Stimulated activated naive CD8-positive, alpha-beta T cell treated with anti-CD3 and anti-CD28 coated beads, Interleukin-15, Interleukin-2, amounts not matched to agents 100 ng/mL and 50 ng/mL, for 24 hours (primary cell): ENCODE results near the gene MT1M.
"Not testable (repeated sequence)": the region's sequence is repeated elsewhere in the genome, so short reads cannot be mapped to it uniquely, and the experiment has no call there.

Source experiments
- H3K27ac Mint-ChIP-seq: one replicate; pipeline ENCODE4 v1.8.0; 2021; ENCODE audit warnings: mild to moderate bottlenecking, mixed read lengths
- H3K27me3 Mint-ChIP-seq: one replicate; pipeline ENCODE4 v1.8.0; 2021; ENCODE audit warnings: mixed read lengths
- H3K36me3 Mint-ChIP-seq: one replicate; pipeline ENCODE4 v1.8.0; 2021; ENCODE audit warnings: low read depth, mixed read lengths
- H3K4me1 Mint-ChIP-seq: one replicate; pipeline ENCODE4 v1.8.0; 2021; ENCODE audit warnings: low read depth, mixed read lengths
- H3K4me3 Mint-ChIP-seq: one replicate; pipeline ENCODE4 v1.8.0; 2021; ENCODE audit warnings: mild to moderate bottlenecking, mixed read lengths
- H3K9me3 Mint-ChIP-seq: one replicate; pipeline ENCODE4 v1.8.0; 2021; ENCODE audit warnings: mixed read lengths

MT1M gene

DNA sequence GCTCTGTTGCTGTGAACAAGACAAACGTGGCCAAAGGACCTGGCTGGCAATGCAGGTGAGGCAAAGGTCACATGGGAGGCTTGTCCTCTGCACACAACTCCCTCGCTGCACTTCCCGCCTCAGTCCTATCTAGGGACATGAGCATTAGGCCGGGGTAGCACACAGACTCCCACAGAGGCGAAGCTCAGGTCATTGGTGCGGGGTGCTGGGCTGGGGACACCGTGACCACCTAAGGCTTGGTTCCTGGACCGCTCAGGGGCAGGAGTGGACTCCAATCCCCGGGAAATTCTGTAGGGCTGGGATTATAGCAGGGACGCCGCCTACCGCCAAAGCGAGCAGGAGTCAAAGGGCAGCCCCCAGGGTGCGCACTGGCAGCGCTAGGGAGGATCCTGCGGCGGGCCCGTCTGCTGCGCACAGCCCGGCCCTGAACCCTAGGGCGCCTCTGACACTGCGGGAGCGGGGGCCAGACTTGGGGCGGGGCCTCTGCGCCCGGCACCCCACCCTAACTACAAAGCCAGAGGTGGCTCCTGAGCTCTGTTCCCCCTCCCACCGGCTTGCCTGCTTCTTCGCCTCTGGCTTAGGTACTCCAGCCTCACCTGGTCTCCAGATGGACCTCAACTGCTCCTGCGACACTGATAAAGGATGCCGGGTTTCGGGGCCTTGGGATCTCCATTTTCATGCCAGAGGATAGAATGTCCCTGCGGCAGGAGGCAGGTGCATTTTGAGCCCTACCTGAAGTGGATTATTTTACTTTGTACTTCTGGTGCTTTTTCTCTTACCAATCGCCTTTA, 15.4 kb downstream of the MT1M start:
- no peaks in the 10 kb centered on the region for H3K36me3 Mint-ChIP-seq
- peaks cover 14% of the 10 kb centered on the region for H3K4me1 Mint-ChIP-seq
- H3K27me3 Mint-ChIP-seq, result peaks cover 28% of the 10 kb centered on the region
- H3K4me3 Mint-ChIP-seq, result no peak overlapping the region
- H3K27ac Mint-ChIP-seq, result no peak overlapping the region
- H3K9me3 Mint-ChIP-seq, result no peaks in the 10 kb centered on the region

- Mint-ChIP-seq H3K36me3 (no peaks in the 10 kb centered on the region), H3K27ac (no peak overlapping the region), H3K27me3 (peaks cover 31% of the 10 kb centered on the region), H3K9me3 (no peaks in the 10 kb centered on the region), H3K4me3 (no peak overlapping the region), H3K4me1 (peaks cover under 1% of the 10 kb centered on the region)
These were observed 16.8 kb downstream of the MT1M start for GRCh38 chr16:56649271-56649670.

DNA sequence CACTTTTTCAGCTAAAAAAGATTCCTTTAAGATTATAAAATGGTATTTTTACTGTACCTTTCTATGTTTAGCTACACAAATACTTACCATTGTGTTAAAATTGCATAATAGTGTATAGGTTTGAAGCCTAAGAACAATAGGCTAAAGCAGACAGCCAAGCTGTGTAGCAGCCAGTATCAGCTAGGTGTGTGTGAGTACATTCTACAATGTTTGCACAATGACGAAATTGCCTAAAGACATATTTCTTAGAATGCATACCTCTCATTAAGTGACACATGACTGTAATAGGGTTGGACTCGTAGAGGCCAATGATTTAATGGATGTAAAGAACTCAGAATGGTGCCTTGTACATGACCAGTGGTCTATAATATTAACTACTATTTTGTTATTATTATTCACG, 17.4 kb downstream of the MT1M start:
- Mint-ChIP-seq H3K9me3 (no peaks in the 10 kb centered on the region), H3K4me3 (no peak overlapping the region), H3K27me3 (peaks cover 31% of the 10 kb centered on the region), H3K36me3 (no peaks in the 10 kb centered on the region), H3K27ac (no peak overlapping the region), H3K4me1 (no peaks in the 10 kb centered on the region)

DNA sequence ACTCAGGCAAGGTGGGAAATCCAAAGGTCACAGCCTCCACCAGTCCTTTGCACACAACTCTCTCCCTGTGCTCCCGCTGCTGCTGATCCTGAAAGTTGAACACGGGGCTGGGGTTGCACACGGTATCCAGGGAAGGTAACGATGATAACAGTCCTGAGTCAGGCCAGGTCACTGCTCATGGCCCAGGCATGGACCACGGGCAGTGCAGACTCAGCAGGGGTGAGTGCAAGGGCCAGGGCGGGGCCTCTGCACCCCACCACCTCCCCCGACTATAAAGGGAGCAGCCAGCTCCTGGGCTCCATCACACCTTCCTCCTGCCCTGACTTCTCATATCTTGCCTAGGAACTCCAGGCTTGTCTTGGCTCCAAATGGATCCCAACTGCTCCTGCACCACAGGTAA, 19.1 kb downstream of the MT1M start, which contains the start of gene MT1B:
TSS of gene MT1B (plus strand) at position 301 of the 400 bp plus-strand sequence. CDS start at position 369, 68 bp downstream.
- no peak within 1 kb of the TSS for H3K4me3 Mint-ChIP-seq
- no peaks in the 10 kb centered on the region for H3K4me1 Mint-ChIP-seq
- no peak within 1 kb of the TSS for H3K27ac Mint-ChIP-seq
- H3K36me3 Mint-ChIP-seq, result no peaks in the 10 kb centered on the region
- peaks cover 25% of the 10 kb centered on the region for H3K27me3 Mint-ChIP-seq
- H3K9me3 Mint-ChIP-seq, result no peaks in the 10 kb centered on the region

DNA sequence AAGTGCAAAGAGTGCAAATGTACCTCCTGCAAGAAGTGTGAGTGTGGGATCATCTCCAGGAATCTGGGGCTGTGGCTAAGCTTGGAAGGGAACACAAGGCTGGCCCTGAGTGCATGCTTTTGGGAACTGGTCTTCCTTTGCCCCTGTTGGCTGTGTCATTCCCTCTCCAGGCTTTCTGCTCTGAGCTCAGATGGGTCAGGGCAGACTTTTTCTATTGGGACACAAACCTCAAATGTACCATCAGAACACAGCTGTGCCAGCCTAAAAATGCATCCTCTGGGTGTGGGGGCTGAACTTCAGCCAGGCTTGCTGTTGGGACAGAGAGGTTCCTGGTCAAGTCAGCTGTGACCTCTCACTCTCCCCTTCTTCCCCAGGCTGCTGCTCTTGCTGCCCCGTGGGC, 20.1 kb downstream of the MT1M start:
- peaks cover 4% of the 10 kb centered on the region for H3K4me1 Mint-ChIP-seq
- peaks cover 19% of the 10 kb centered on the region for H3K27me3 Mint-ChIP-seq
- no peak overlapping the region for H3K4me3 Mint-ChIP-seq
- H3K9me3 Mint-ChIP-seq, result no peaks in the 10 kb centered on the region
- H3K36me3 Mint-ChIP-seq, result no peaks in the 10 kb centered on the region
- no peak overlapping the region for H3K27ac Mint-ChIP-seq

GRCh38 chr16:56653218-56653617, 20.8 kb downstream of the MT1M start:
- H3K27ac Mint-ChIP-seq, result no peak overlapping the region

GRCh38 chr16:56657555-56658326, 25.3 kb downstream of the MT1M start, which contains the start of gene MT1F:
MT1F (plus strand) TSS chr16:56657959; CDS start chr16:56658059, 100 bp downstream.
- Mint-ChIP-seq H3K9me3 (no peaks in the 10 kb centered on the region), H3K27ac (peak within 1 kb of the TSS; percentile 70), H3K27me3 (peaks cover 3% of the 10 kb centered on the region), H3K36me3 (no peaks in the 10 kb centered on the region), H3K4me1 (peaks cover 20% of the 10 kb centered on the region), H3K4me3 (peak within 1 kb of the TSS; percentile 91)

More at GRCh38 chr16:56653218-56653617, 20.8 kb downstream of the MT1M start:
- Mint-ChIP-seq H3K9me3 (no peaks in the 10 kb centered on the region), H3K4me1 (peaks cover 8% of the 10 kb centered on the region), H3K4me3 (no peak overlapping the region), H3K36me3 (no peaks in the 10 kb centered on the region), H3K27me3 (peaks cover 19% of the 10 kb centered on the region)

DNA sequence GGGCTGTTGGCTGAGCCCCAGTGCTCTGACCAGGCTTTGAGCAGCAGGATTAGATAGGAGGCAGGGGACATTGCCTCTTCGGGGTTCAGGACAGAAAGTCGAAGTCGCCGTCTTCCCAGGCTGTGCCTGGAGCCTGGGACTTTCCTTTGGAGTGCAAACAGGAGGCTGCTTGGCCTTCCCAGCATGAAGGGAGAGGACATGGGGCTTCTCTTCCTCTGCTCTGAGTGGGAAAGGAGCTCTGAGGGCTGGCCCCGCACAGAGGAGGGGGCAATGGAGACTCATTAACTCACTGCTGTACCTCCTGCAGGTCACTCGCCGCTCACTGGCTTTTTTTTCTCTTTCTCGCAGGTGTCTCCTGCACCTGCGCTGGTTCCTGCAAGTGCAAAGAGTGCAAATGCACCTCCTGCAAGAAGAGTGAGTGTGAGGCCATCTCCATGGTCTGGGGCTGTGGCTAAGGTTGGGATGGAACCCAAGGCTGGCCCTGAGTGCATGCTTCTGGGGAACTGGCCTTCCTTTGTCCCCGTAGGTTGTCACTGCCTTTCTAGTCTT, 25.9 kb downstream of the MT1M start:
- Mint-ChIP-seq H3K4me3 (peak overlapping the region; percentile 91), H3K9me3 (no peaks in the 10 kb centered on the region), H3K36me3 (no peaks in the 10 kb centered on the region), H3K27ac (no peak overlapping the region), H3K4me1 (peaks cover 22% of the 10 kb centered on the region), H3K27me3 (no peaks in the 10 kb centered on the region)

GRCh38 chr16:56662357-56663354, 30.2 kb downstream of the MT1M start:
- Mint-ChIP-seq H3K27ac (peak overlapping the region; percentile 90), H3K36me3 (no peaks in the 10 kb centered on the region), H3K4me3 (peak overlapping the region; percentile 82)

DNA sequence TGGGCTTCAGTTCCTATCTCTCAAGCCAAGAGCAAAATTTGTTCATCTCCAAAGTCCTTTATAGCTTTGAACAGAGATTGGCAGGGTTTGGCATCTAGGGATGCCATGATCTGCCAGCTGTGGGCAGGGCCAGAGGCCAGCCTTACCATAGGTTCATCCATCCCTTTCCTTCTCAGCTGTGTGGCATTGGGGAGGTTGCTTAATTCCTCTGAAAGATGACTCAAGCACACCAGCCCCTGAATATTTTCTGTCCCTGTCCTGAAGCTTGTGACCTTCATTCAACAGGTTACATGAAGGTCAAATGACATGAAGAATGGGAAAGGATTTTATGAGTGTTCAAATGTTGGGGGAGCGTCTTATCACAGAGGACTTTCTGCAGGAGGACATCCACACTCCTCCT, 32.0 kb downstream of the MT1M start:
- Mint-ChIP-seq H3K36me3 (no peaks in the 10 kb centered on the region), H3K27me3 (peaks cover 48% of the 10 kb centered on the region), H3K9me3 (no peaks in the 10 kb centered on the region), H3K27ac (peak overlapping the region; percentile 9), H3K4me3 (no peak overlapping the region), H3K4me1 (peaks cover 25% of the 10 kb centered on the region)

More at GRCh38 chr16:56662357-56663354, 30.2 kb downstream of the MT1M start:
- Mint-ChIP-seq H3K27me3 (peaks cover 32% of the 10 kb centered on the region), H3K4me1 (peaks cover 29% of the 10 kb centered on the region), H3K9me3 (no peaks in the 10 kb centered on the region)

GRCh38 chr16:56665286-56666261, 33.1 kb downstream of the MT1M start:
- H3K9me3 Mint-ChIP-seq, H3K4me3 Mint-ChIP-seq, H3K27ac Mint-ChIP-seq, H3K36me3 Mint-ChIP-seq: not testable (repeated sequence)
- Mint-ChIP-seq H3K4me1 (peaks cover 29% of the 10 kb centered on the region), H3K27me3 (peaks cover 55% of the 10 kb centered on the region)

DNA sequence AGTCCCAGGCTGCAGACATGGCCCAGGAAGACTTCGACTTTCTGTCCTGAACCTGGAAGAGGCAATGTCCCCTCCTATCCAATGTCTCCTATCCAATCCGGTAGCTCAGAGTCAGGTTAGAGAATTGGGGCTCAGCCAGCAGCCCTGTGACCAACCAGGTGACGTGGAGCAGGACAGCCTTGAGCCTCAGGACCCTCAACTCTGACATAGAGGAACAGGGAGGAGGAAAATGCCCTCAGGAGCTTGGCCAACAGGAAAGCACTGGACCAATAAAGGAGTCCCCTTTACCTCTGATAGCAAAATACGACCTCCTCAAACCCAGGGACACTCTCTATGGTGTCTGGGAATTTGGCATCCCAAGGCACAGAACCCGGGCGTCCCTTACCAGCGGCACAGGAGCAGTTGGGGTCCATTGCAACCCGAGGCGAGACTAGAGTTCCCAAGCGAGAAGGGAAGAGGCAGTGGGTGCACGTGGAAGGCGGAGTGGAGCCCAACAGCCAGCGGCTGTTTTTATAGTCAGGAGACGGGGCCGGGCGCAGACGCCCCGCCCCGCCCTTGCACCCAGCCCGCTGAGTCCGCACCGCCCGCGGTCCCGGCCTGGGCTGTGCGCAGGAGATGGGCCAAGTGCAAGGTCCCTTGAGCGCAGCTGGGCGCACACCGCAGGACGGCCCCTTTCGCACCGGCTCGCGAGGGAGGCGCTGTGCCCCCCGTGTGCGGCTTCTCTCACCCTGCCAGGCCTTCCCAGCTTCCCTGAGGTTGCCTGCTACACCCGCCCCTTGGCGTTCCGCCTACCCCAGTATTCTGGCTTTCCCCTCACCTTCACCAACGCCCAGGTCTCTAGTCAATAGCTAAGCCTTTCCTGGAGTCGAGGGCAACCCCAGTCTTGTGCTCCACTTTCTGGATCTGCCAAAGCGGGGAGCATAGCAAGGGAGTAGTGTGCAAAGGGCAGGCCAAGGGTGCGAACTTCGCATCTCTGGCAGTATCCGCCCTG, 35.4 kb downstream of the MT1M start, which contains the start of gene MT1G:
TSS of gene MT1G (minus strand) at position 485 of the 991 bp plus-strand sequence. CDS start at position 413, 72 bp downstream.
- Mint-ChIP-seq H3K27ac (no peak within 1 kb of the TSS), H3K36me3 (no peaks in the 10 kb centered on the region), H3K9me3 (no peaks in the 10 kb centered on the region), H3K27me3 (peaks cover 70% of the 10 kb centered on the region), H3K4me3 (peak within 1 kb of the TSS; percentile 51), H3K4me1 (peaks cover 21% of the 10 kb centered on the region)
